Neural cell (in vitro differentiated cells): ENCODE measurements around the gene MTPN. TPM values are rescaled to one million over a fixed set of nuclear protein-coding genes. Genes with fewer than 3 reads are reported as not detected.

Experiments used
- H2AFZ ChIP-seq: fragments of 200-600, 300-800 bp; sonication (generic), shearing (Covaris generic); 2 replicates; pipeline ENCODE4 v1.6.0; 2014; ENCODE audit warnings: low read depth, mild to moderate bottlenecking, antibody characterized with exemption, low read length, moderate library complexity
- H3F3A ChIP-seq: fragments of 200-600 bp; shearing (Covaris generic); 2 replicates; pipeline ENCODE4 v1.6.1; 2016; ENCODE audit warnings: mild to moderate bottlenecking, moderate library complexity, mixed read lengths, antibody characterized with exemption, low read length; ENCODE audit not compliant: insufficient read depth, poor library complexity, severe bottlenecking
- H3K27ac ChIP-seq: fragments of 200-600, 300-800 bp; sonication (generic), shearing (Covaris generic); 2 replicates; pipeline ENCODE4 v1.5.1; 2014; ENCODE audit warnings: mild to moderate bottlenecking, low read length, moderate library complexity
- H3K27me3 ChIP-seq: fragments of 300-800, 200-600 bp; sonication (generic), shearing (Covaris generic); 2 replicates; pipeline ENCODE4 v1.6.0; 2014; ENCODE audit warnings: mild to moderate bottlenecking, low read depth, low read length, moderate library complexity; ENCODE audit not compliant: insufficient read depth
- H3K36me3 ChIP-seq: fragments of 300-800, 200-600 bp; sonication (generic), shearing (Covaris generic); 2 replicates; pipeline ENCODE4 v1.5.1; 2014; ENCODE audit warnings: mild to moderate bottlenecking, antibody characterized with exemption, low read length, moderate library complexity; ENCODE audit not compliant: insufficient read depth
- H3K4me2 ChIP-seq: fragments of 300-800, 200-600 bp; sonication (generic), shearing (Covaris generic); 2 replicates; pipeline ENCODE4 v1.6.0; 2014; ENCODE audit warnings: mild to moderate bottlenecking, low read length
- H3K4me3 ChIP-seq: fragments of 300-800, 200-600 bp; sonication (generic), shearing (Covaris generic); 2 replicates; pipeline ENCODE4 v1.5.1; 2014; ENCODE audit warnings: mild to moderate bottlenecking, low read length, moderate library complexity
- H3K79me2 ChIP-seq: fragments of 200-600 bp; shearing (Covaris generic); replicated peaks from 2 replicates; pipeline ENCODE4 v1.6.0; 2014; ENCODE audit warnings: mild to moderate bottlenecking, low read length, moderate library complexity; ENCODE audit not compliant: insufficient read depth
- H3K9ac ChIP-seq: fragments of 300-800, 200-600 bp; sonication (generic), shearing (Covaris generic); 2 replicates; pipeline ENCODE4 v1.6.1; 2016; ENCODE audit warnings: mild to moderate bottlenecking, low read length, mixed read lengths
- H3K9me2 ChIP-seq: fragments of 200-600 bp; shearing (Covaris generic); 2 replicates; pipeline ENCODE4 v1.6.1; 2016; ENCODE audit warnings: mild to moderate bottlenecking, low read length, mixed read lengths; ENCODE audit not compliant: insufficient read depth
- H3K9me3 ChIP-seq: fragments of 200-600, 300-800 bp; sonication (generic), shearing (Covaris generic); 2 replicates; pipeline ENCODE4 v1.6.1; 2016; ENCODE audit warnings: mild to moderate bottlenecking, mixed run types, low read length, moderate library complexity, mixed read lengths
- H4K20me1 ChIP-seq: fragments of 200-600 bp; shearing (Covaris generic); 2 replicates; pipeline ENCODE4 v1.6.1; 2016; ENCODE audit warnings: mild to moderate bottlenecking, mixed run types; ENCODE audit not compliant: insufficient read depth
- CTCF ChIP-seq: fragments of 450-650 bp; IDR thresholded peaks from 2 replicates; pipeline ENCODE4 v1.5.1; 2014; ENCODE audit warnings: antibody characterized with exemption, mild to moderate bottlenecking, moderate library complexity; ENCODE audit not compliant: poor library complexity, severe bottlenecking
- EP300 ChIP-seq: fragments of 450-650 bp; conservative IDR thresholded peaks from 2 replicates; pipeline ENCODE4 v1.6.1; 2014; ENCODE audit warnings: antibody characterized with exemption, mild to moderate bottlenecking, moderate library complexity; ENCODE audit not compliant: poor library complexity, severe bottlenecking
- EZH2 ChIP-seq: fragments of 200-600, 300-800 bp; shearing (Covaris generic), sonication (generic); IDR thresholded peaks from 2 replicates; pipeline ENCODE4 v1.6.1; 2014; ENCODE audit warnings: antibody characterized with exemption, low read length, borderline replicate concordance, mild to moderate bottlenecking; ENCODE audit not compliant: insufficient read depth, poor library complexity, severe bottlenecking
- MXI1 ChIP-seq: fragments of 450-650 bp; conservative IDR thresholded peaks from 2 replicates; pipeline ENCODE4 v1.6.1; 2014; ENCODE audit warnings: antibody characterized with exemption, mild to moderate bottlenecking; ENCODE audit not compliant: poor library complexity, severe bottlenecking
- POLR2AphosphoS5 ChIP-seq: IDR thresholded peaks from 2 replicates; pipeline ENCODE4 v1.6.1; 2012
- RAD21 ChIP-seq: fragments of 450-650 bp; conservative IDR thresholded peaks from 2 replicates; pipeline ENCODE4 v1.6.1; 2014; ENCODE audit warnings: antibody characterized with exemption, mild to moderate bottlenecking, moderate library complexity
- REST ChIP-seq: IDR thresholded peaks from 2 replicates; pipeline ENCODE4 v1.6.1; 2012; ENCODE audit warnings: borderline replicate concordance
- SMC3 ChIP-seq: fragments of 450-650 bp; conservative IDR thresholded peaks from 2 replicates; pipeline ENCODE4 v1.6.1; 2014; ENCODE audit warnings: antibody characterized with exemption, mild to moderate bottlenecking, moderate library complexity; ENCODE audit not compliant: poor library complexity
- TAF1 ChIP-seq: IDR thresholded peaks from 2 replicates; pipeline ENCODE4 v1.6.1; 2012; ENCODE audit warnings: low read depth
- polyA plus RNA-seq: library from polyadenylated mRNA; depleted of rRNA; stranded (reverse); fragments of >200 nt; gene quantifications from 2 replicates; pipeline ENCODE4 v1.2.3, GENCODE V29; 2014

Gene MTPN
- polyA plus RNA-seq, 1 donor from 2014 or later: 133 TPM

GRCh38 chr7:135964791-135965190 lies 12.4 kb downstream of the MTPN start:
- Histone ChIP-seq H3K9me3 (no peaks in the 10 kb centered on the region), H3K27ac (no peak overlapping the region), H3K9me2 (no peaks in the 10 kb centered on the region), H2AFZ (no peak overlapping the region), H4K20me1 (no peaks in the 10 kb centered on the region), H3K4me3 (no peak overlapping the region), H3K79me2 (peaks cover 33% of the 10 kb centered on the region), H3K9ac (no peak overlapping the region), H3K4me2 (no peak overlapping the region), H3K36me3 (no peaks in the 10 kb centered on the region), H3K27me3 (no peaks in the 10 kb centered on the region), H3F3A (no peaks in the 10 kb centered on the region)
- TF ChIP-seq TAF1 (no peak), SMC3 (no peak), EP300 (no peak), RAD21 (no peak), REST (no peak), EZH2 (no peak), CTCF (no peak), POLR2AphosphoS5 (no peak), MXI1 (no peak)

- H3K9ac ChIP-seq: no peak overlapping the region
- H3F3A ChIP-seq: no peaks in the 10 kb centered on the region
- H3K9me3 ChIP-seq: no peaks in the 10 kb centered on the region
- H3K36me3 ChIP-seq: no peaks in the 10 kb centered on the region
- H3K79me2 ChIP-seq: peaks cover 34% of the 10 kb centered on the region
- H4K20me1 ChIP-seq: no peaks in the 10 kb centered on the region
- H3K4me2 ChIP-seq: no peak overlapping the region
- no peak for TF ChIP-seq EZH2
- TF ChIP-seq MXI1: no peak
- TF ChIP-seq EP300: no peak
- TF ChIP-seq REST: no peak
- no peak for TF ChIP-seq SMC3
- TF ChIP-seq CTCF: no peak
- no peak for TF ChIP-seq POLR2AphosphoS5
- no peak for TF ChIP-seq TAF1
- TF ChIP-seq RAD21: no peak
- H3K27me3 ChIP-seq: no peaks in the 10 kb centered on the region
- H3K4me3 ChIP-seq: no peak overlapping the region
- H3K27ac ChIP-seq: no peak overlapping the region
- H2AFZ ChIP-seq: no peak overlapping the region
- no peaks in the 10 kb centered on the region for H3K9me2 ChIP-seq
Observed at GRCh38 chr7:135964274-135964673, 12.9 kb downstream of the MTPN start.
